GM21447 (cell line): ENCODE results near the gene WLS.
A peak's percentile ranks its signal among the peaks of the same experiment; 100 is the strongest.
"Not testable (repeated sequence)": the region's sequence is repeated elsewhere in the genome, so short reads cannot be mapped to it uniquely, and the experiment has no call there.

ENCODE experiments used
- ATAC-seq: cut with Tn5 transposase; IDR thresholded peaks from one replicate; pipeline ENCODE4 v1.9.1; 2021; ENCODE audit not compliant: unreplicated experiment

WLS gene

DNA sequence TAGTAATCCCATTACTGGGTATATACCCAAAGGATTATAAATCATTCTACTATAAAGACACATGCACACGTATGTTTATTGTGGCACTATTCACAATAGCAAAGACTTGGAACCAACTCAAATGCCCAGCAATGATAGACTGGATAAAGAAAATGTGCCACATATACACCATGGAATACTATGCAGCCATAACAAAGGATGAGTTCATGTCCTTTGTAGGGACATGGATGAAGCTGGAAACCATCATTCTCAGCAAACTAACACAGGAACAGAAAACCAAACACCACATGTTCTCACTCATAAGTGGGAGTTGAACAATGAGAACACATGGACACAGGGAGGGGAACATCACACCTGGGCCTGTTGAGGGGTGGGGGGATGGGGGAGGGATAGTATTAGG is 60.5 kb downstream of the WLS start:
- not testable (repeated sequence) for ATAC-seq

GRCh38 chr1:68168545-68169171 is 63.7 kb downstream of the WLS start:
- ATAC-seq, result no peak

- ATAC-seq, result no peak
Observed at GRCh38 chr1:68167211-68167610, 65.1 kb downstream of the WLS start.

GRCh38 chr1:68166348-68166747 is 66.0 kb downstream of the WLS start:
- ATAC-seq, result no peak

DNA sequence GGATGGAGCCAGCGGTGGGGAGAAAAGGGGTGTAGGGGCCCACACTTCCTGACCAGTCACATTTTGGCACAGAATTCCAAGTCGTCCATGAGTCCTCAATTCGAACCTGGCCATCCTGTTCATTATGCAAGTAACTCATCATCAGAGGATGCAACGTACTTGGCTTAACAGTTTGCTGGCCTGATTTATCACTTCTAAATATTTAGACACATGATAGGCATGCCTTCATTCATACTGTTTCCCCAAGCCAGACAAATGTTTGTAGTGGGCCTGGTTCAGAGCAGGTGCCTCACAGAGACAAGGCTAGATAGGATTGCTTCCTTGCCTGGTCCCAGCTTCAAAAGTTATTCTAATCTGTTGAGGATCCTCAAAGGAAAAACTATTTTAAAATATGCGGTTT is 66.7 kb downstream of the WLS start:
- ATAC-seq, result no peak

GRCh38 chr1:68164918-68165317 is 67.4 kb downstream of the WLS start:
- no peak for ATAC-seq

GRCh38 chr1:68163220-68163619 is 69.1 kb downstream of the WLS start:
- no peak for ATAC-seq

DNA sequence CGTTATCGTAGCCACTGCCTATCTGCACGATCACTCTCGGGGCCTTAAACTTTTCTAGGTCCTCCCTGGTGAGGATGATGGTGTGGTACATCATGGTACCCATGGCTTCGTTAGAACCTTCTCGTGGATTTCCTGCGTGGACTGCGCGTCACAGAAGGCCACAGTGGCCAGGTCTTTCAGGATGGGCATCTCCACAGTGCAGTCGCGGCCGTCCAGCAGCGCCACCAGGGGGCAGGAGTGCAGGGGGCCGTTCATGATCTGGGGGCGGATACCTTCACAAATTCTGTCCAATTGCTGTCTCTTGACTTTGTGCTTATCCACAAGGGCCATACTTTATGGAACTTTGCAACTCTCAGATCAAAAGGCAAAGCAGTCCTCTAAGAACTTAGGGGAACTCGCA is 69.6 kb downstream of the WLS start:
- ATAC-seq, result no peak

DNA sequence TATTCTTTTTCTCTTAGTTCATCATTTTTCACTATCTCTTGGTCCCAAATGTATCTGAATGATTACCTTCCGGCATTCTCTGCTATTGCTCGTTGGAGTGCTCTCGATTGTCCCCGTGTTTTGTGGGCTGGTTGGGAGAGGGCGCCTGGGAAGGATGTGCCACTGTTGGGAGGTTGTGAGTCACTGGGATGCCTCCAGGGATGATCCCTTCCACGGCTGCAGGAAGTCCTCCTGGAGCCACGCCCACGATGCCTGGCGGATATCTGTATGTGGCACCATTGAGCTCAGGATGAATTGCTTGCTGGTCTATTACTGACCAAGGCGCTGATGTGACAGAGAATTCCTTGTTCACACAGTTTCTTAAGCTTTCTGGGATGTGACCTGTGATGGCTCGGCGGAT is 70.7 kb downstream of the WLS start:
- ATAC-seq, result not testable (repeated sequence)

- peak; percentile 97 for ATAC-seq
Observed at GRCh38 chr1:68160935-68161334, 71.4 kb downstream of the WLS start.

DNA sequence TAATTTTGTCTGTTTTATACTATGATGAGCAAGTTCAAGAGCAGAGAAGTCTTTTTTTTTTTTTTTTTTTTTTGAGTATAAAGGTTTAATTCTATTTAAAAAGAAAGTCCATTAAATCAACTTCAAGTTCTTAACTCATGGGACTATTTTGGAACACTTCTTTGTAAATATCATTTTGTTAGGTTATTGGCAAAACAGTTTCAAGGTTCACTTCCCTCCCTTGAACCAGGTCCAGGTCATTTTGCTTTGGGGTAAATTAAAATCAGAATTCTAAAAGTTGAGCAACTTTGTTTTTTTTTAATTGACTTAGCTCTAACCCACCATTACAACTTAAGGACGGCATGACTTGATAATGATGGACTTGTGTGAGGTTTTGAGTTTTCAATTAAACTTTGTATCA is 72.3 kb downstream of the WLS start:
- ATAC-seq, result no peak

- no peak for ATAC-seq
Observed at GRCh38 chr1:68158837-68159236, 73.5 kb downstream of the WLS start.

GRCh38 chr1:68157416-68157815 is 74.9 kb downstream of the WLS start:
- no peak for ATAC-seq

DNA sequence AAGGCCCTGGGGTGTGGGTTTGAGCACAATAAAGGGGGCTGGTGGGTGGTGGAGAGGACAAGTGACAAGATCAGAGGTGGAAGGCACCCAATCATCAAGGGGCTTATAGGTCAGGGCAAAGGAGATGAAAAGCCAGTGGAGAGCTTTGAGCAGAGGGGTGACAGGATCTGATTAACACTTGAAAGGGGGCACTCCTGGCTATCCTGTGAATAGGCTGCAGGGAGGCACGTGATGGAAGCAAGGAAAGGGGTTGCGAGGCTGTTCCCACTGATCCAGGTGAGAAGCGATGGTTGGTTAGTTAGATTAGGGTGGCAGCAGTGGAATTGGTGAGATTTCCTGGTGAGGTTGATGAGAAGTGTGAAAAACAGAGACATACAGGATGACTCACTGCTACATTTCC is 80.6 kb downstream of the WLS start:
- no peak for ATAC-seq

DNA sequence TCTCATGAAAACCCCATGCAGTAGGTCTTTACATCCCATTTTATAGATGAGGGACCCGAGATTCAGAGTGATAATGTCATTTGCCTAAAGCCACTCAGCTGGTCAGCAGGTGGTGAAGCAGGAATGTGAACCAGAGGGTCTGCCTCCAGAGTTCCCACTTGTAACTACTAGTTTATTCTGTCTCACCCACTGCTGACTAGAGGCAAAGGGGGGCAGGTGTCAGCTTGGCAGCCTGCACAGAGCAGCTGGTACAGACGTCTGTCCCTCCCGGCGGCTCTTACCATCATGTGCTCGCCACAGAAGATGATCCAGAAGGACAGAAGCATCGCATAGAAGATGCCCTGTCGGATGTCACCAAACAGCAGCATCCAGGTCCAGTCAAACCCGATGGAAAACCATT is 82.4 kb downstream of the WLS start:
- no peak for ATAC-seq

GRCh38 chr1:68149110-68149798 is 83.1 kb downstream of the WLS start:
- no peak for ATAC-seq

DNA sequence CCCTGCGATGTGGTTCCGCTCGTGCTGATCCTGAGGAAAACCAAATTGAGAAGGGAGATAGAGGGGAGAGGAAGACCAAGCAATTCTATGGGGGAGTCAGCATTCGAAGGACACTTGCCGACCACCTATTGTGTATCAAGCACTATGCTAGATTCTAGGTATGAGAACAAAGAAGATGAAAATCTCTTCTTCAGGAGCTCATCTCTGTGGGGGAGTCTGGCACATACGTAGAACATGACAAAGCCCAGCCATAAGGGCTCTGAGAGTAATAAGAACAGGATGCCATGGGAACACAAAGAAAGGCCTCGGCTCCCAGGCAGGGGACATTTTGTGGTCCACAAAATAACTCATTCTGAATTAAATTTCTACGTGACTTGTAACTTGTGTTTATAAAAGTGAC is 83.7 kb downstream of the WLS start:
- ATAC-seq, result no peak

- ATAC-seq, result no peak
Observed at GRCh38 chr1:68147534-68148171, 84.7 kb downstream of the WLS start.

- ATAC-seq, result no peak
Observed at GRCh38 chr1:68145418-68146126, 86.8 kb downstream of the WLS start.

GRCh38 chr1:68144856-68145255 is 87.5 kb downstream of the WLS start:
- no peak for ATAC-seq

DNA sequence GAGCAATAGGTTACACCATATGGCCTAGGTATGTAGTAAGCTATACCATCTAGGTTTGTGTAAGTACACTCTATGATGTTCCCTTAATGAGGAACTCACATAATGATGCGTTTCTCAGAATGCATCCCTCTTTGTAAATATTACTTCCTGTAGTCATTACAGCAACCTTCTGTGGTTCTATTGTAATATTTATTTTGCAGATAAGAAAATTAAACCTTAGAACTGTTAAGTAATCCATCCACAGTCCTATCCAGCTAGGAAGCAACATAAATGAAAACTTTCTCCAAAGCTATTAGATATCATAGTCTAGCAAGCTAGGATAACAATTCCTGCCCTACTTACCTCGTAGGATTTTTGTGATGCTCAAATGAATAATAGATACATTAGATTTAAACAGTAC is 88.7 kb downstream of the WLS start:
- no peak for ATAC-seq

DNA sequence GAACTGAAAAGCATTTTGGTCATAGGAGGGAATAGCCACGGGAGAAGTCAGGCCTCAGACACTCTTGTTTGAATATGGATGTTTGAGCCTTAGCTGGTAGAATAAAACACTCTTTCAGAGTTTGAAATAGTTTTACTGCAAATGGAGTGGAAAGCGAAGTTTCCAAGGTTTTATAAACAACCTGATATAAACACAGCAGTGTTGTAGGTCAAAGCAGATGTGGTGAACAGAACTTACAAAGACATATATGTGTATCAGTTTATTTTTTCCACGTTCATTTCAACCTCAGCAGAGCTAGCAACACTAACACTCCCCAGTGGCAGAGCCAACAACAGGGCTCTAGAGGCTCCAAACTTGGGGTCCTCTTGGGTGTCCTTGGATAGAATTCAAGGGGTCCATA is 89.9 kb downstream of the WLS start:
- no peak for ATAC-seq
